Neural cell (in vitro differentiated cells): ENCODE results near the gene VPS26C. TPM values are rescaled to one million over a fixed set of nuclear protein-coding genes. Genes with fewer than 3 reads are reported as not detected.

Experiments used
- H2AFZ ChIP-seq: fragments of 200-600, 300-800 bp; sonication (generic), shearing (Covaris generic); 2 replicates; pipeline ENCODE4 v1.6.0; 2014; ENCODE audit warnings: low read depth, mild to moderate bottlenecking, antibody characterized with exemption, low read length, moderate library complexity
- H3F3A ChIP-seq: fragments of 200-600 bp; shearing (Covaris generic); 2 replicates; pipeline ENCODE4 v1.6.1; 2016; ENCODE audit warnings: mild to moderate bottlenecking, moderate library complexity, mixed read lengths, antibody characterized with exemption, low read length; ENCODE audit not compliant: insufficient read depth, poor library complexity, severe bottlenecking
- H3K27ac ChIP-seq: fragments of 200-600, 300-800 bp; sonication (generic), shearing (Covaris generic); 2 replicates; pipeline ENCODE4 v1.5.1; 2014; ENCODE audit warnings: mild to moderate bottlenecking, low read length, moderate library complexity
- H3K27me3 ChIP-seq: fragments of 300-800, 200-600 bp; sonication (generic), shearing (Covaris generic); 2 replicates; pipeline ENCODE4 v1.6.0; 2014; ENCODE audit warnings: mild to moderate bottlenecking, low read depth, low read length, moderate library complexity; ENCODE audit not compliant: insufficient read depth
- H3K36me3 ChIP-seq: fragments of 300-800, 200-600 bp; sonication (generic), shearing (Covaris generic); 2 replicates; pipeline ENCODE4 v1.5.1; 2014; ENCODE audit warnings: mild to moderate bottlenecking, antibody characterized with exemption, low read length, moderate library complexity; ENCODE audit not compliant: insufficient read depth
- H3K4me2 ChIP-seq: fragments of 300-800, 200-600 bp; sonication (generic), shearing (Covaris generic); 2 replicates; pipeline ENCODE4 v1.6.0; 2014; ENCODE audit warnings: mild to moderate bottlenecking, low read length
- H3K4me3 ChIP-seq: fragments of 300-800, 200-600 bp; sonication (generic), shearing (Covaris generic); 2 replicates; pipeline ENCODE4 v1.5.1; 2014; ENCODE audit warnings: mild to moderate bottlenecking, low read length, moderate library complexity
- H3K79me2 ChIP-seq: fragments of 200-600 bp; shearing (Covaris generic); replicated peaks from 2 replicates; pipeline ENCODE4 v1.6.0; 2014; ENCODE audit warnings: mild to moderate bottlenecking, low read length, moderate library complexity; ENCODE audit not compliant: insufficient read depth
- H3K9ac ChIP-seq: fragments of 300-800, 200-600 bp; sonication (generic), shearing (Covaris generic); 2 replicates; pipeline ENCODE4 v1.6.1; 2016; ENCODE audit warnings: mild to moderate bottlenecking, low read length, mixed read lengths
- H3K9me2 ChIP-seq: fragments of 200-600 bp; shearing (Covaris generic); 2 replicates; pipeline ENCODE4 v1.6.1; 2016; ENCODE audit warnings: mild to moderate bottlenecking, low read length, mixed read lengths; ENCODE audit not compliant: insufficient read depth
- H3K9me3 ChIP-seq: fragments of 200-600, 300-800 bp; sonication (generic), shearing (Covaris generic); 2 replicates; pipeline ENCODE4 v1.6.1; 2016; ENCODE audit warnings: mild to moderate bottlenecking, mixed run types, low read length, moderate library complexity, mixed read lengths
- H4K20me1 ChIP-seq: fragments of 200-600 bp; shearing (Covaris generic); 2 replicates; pipeline ENCODE4 v1.6.1; 2016; ENCODE audit warnings: mild to moderate bottlenecking, mixed run types; ENCODE audit not compliant: insufficient read depth
- EP300 ChIP-seq: fragments of 450-650 bp; conservative IDR thresholded peaks from 2 replicates; pipeline ENCODE4 v1.6.1; 2014; ENCODE audit warnings: antibody characterized with exemption, mild to moderate bottlenecking, moderate library complexity; ENCODE audit not compliant: poor library complexity, severe bottlenecking
- EZH2 ChIP-seq: fragments of 200-600, 300-800 bp; shearing (Covaris generic), sonication (generic); IDR thresholded peaks from 2 replicates; pipeline ENCODE4 v1.6.1; 2014; ENCODE audit warnings: antibody characterized with exemption, low read length, borderline replicate concordance, mild to moderate bottlenecking; ENCODE audit not compliant: insufficient read depth, poor library complexity, severe bottlenecking
- MXI1 ChIP-seq: fragments of 450-650 bp; conservative IDR thresholded peaks from 2 replicates; pipeline ENCODE4 v1.6.1; 2014; ENCODE audit warnings: antibody characterized with exemption, mild to moderate bottlenecking; ENCODE audit not compliant: poor library complexity, severe bottlenecking
- POLR2AphosphoS5 ChIP-seq: IDR thresholded peaks from 2 replicates; pipeline ENCODE4 v1.6.1; 2012
- RAD21 ChIP-seq: fragments of 450-650 bp; conservative IDR thresholded peaks from 2 replicates; pipeline ENCODE4 v1.6.1; 2014; ENCODE audit warnings: antibody characterized with exemption, mild to moderate bottlenecking, moderate library complexity
- REST ChIP-seq: IDR thresholded peaks from 2 replicates; pipeline ENCODE4 v1.6.1; 2012; ENCODE audit warnings: borderline replicate concordance
- SMC3 ChIP-seq: fragments of 450-650 bp; conservative IDR thresholded peaks from 2 replicates; pipeline ENCODE4 v1.6.1; 2014; ENCODE audit warnings: antibody characterized with exemption, mild to moderate bottlenecking, moderate library complexity; ENCODE audit not compliant: poor library complexity
- TAF1 ChIP-seq: IDR thresholded peaks from 2 replicates; pipeline ENCODE4 v1.6.1; 2012; ENCODE audit warnings: low read depth
- polyA plus RNA-seq: library from polyadenylated mRNA; depleted of rRNA; stranded (reverse); fragments of >200 nt; gene quantifications from 2 replicates; pipeline ENCODE4 v1.2.3, GENCODE V29; 2014
- TF ChIP-seq, protein P1 (sequence below): fragments of 450-650 bp; IDR thresholded peaks from 2 replicates; pipeline ENCODE4 v1.5.1; 2014; ENCODE audit warnings: antibody characterized with exemption, mild to moderate bottlenecking, moderate library complexity; ENCODE audit not compliant: poor library complexity, severe bottlenecking

VPS26C gene
- polyA plus RNA-seq, 1 donor from 2014 or later: 55.5 TPM

- Histone ChIP-seq H3K9me3 (no peaks in the 10 kb centered on the region), H3K79me2 (peaks cover 18% of the 10 kb centered on the region), H3K4me2 (peak overlapping the region; percentile 69), H4K20me1 (no peaks in the 10 kb centered on the region), H2AFZ (no peak overlapping the region), H3K9me2 (no peaks in the 10 kb centered on the region), H3K27me3 (no peaks in the 10 kb centered on the region), H3K9ac (peak overlapping the region; percentile 67), H3F3A (no peaks in the 10 kb centered on the region), H3K36me3 (peaks cover 4% of the 10 kb centered on the region), H3K27ac (peak overlapping the region; percentile 80), H3K4me3 (peak overlapping the region; percentile 70)
- TF ChIP-seq RAD21 (no peak), REST (peak; percentile 8)
These were observed 9.6 kb downstream of the VPS26C start for GRCh38 chr21:37257511-37257966.

DNA sequence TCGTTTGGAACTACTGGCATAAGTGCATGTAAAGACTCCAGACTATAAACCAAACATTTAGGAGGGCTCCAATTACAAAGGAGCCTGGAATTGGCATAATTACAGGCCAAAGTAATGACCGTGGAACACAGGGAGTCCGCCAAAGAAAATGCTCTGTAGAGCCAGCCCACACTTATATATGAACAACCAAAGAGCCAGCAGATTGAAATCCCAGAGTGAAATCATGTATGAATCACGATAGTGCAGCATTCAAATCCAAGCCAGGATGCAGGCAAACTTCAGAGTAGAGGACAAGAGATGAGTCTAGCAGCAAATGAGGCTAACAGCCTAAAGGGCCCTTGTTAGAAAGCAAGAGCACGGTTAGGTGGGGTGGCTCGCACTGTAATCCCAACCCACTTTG lies 13.1 kb downstream of the VPS26C start:
- Histone ChIP-seq H3K4me2 (no peak overlapping the region), H3K36me3 (no peaks in the 10 kb centered on the region), H3K79me2 (peaks cover 20% of the 10 kb centered on the region), H3K9ac (no peak overlapping the region), H4K20me1 (no peaks in the 10 kb centered on the region), H3K27me3 (no peaks in the 10 kb centered on the region), H3F3A (no peaks in the 10 kb centered on the region), H3K9me3 (no peaks in the 10 kb centered on the region), H3K9me2 (no peaks in the 10 kb centered on the region), H3K4me3 (no peak overlapping the region), H2AFZ (no peak overlapping the region), H3K27ac (no peak overlapping the region)
- TF ChIP-seq EP300: no peak
- TF ChIP-seq EZH2: no peak
- no peak for TF ChIP-seq MXI1
- no peak for TF ChIP-seq POLR2AphosphoS5
- TF ChIP-seq, protein P1, sequence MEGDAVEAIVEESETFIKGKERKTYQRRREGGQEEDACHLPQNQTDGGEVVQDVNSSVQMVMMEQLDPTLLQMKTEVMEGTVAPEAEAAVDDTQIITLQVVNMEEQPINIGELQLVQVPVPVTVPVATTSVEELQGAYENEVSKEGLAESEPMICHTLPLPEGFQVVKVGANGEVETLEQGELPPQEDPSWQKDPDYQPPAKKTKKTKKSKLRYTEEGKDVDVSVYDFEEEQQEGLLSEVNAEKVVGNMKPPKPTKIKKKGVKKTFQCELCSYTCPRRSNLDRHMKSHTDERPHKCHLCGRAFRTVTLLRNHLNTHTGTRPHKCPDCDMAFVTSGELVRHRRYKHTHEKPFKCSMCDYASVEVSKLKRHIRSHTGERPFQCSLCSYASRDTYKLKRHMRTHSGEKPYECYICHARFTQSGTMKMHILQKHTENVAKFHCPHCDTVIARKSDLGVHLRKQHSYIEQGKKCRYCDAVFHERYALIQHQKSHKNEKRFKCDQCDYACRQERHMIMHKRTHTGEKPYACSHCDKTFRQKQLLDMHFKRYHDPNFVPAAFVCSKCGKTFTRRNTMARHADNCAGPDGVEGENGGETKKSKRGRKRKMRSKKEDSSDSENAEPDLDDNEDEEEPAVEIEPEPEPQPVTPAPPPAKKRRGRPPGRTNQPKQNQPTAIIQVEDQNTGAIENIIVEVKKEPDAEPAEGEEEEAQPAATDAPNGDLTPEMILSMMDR: no peak
- TF ChIP-seq SMC3: no peak
- TF ChIP-seq REST: no peak
- no peak for TF ChIP-seq TAF1
- no peak for TF ChIP-seq RAD21
